ENCODE measurements around the gene ADARB2.

ADARB2 gene

GRCh38 chr10:1142596-1142995 is 594.7 kb downstream of the ADARB2 start:
- no peak overlapping the region for H3K27ac ChIP-seq
- TF ChIP-seq ZFX (IDR thresholded peaks at IDR 0.05; ENCODE audit: borderline replicate concordance) = no peak
- TF ChIP-seq, protein P1, sequence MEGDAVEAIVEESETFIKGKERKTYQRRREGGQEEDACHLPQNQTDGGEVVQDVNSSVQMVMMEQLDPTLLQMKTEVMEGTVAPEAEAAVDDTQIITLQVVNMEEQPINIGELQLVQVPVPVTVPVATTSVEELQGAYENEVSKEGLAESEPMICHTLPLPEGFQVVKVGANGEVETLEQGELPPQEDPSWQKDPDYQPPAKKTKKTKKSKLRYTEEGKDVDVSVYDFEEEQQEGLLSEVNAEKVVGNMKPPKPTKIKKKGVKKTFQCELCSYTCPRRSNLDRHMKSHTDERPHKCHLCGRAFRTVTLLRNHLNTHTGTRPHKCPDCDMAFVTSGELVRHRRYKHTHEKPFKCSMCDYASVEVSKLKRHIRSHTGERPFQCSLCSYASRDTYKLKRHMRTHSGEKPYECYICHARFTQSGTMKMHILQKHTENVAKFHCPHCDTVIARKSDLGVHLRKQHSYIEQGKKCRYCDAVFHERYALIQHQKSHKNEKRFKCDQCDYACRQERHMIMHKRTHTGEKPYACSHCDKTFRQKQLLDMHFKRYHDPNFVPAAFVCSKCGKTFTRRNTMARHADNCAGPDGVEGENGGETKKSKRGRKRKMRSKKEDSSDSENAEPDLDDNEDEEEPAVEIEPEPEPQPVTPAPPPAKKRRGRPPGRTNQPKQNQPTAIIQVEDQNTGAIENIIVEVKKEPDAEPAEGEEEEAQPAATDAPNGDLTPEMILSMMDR (IDR thresholded peaks at IDR 0.05) = peak; percentile 15; the same call in 1 of the 2 replicates

DNA sequence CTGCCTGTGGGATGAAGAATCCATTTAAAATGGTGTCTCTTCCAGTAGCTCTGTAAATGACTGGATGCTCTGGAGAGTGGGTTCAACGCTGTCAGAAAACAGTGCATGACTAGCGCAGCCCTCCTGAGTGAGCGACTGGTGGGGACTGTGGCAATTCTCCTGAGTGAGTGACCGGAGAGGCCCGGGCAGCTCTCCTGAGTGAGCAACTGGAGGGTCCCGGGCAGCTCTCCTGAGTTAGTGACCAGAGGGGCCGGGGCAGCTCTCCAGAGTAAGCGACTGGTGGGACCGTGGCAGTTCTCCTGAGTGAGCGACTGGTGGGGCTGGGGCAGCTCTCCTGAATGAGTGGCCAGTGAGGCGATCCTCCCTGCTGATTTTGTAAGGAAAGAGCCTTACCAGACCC is 595.6 kb downstream of the ADARB2 start:
- TF ChIP-seq ZFX (IDR thresholded peaks at IDR 0.05; ENCODE audit: borderline replicate concordance) = no peak
- TF ChIP-seq, protein P1 (IDR thresholded peaks at IDR 0.05) = no peak
- H3K27ac ChIP-seq = no peak overlapping the region

DNA sequence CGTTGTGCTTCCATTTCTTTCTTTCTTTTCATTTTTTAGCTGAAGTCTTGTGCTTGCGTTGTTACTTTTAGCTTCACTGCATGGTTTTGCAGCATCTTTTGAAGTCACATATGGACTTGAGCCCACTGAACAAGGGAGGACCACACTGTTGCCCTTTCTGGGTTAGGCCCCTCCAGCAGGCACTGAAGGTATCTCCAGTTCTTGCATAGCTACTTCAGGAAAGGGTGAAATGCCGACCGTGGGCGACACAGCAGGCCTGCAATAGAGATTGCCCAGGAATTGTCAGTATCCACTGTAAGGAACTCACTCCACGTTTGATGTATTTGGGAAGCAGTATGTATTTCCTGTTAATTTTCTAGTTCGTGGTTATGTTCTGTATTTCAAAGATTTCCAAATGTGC is 596.1 kb downstream of the ADARB2 start:
- H3K27ac ChIP-seq = no peak overlapping the region
- no peak for TF ChIP-seq ZFX (IDR thresholded peaks at IDR 0.05; ENCODE audit: borderline replicate concordance)
- TF ChIP-seq, protein P1 (IDR thresholded peaks at IDR 0.05) = no peak

DNA sequence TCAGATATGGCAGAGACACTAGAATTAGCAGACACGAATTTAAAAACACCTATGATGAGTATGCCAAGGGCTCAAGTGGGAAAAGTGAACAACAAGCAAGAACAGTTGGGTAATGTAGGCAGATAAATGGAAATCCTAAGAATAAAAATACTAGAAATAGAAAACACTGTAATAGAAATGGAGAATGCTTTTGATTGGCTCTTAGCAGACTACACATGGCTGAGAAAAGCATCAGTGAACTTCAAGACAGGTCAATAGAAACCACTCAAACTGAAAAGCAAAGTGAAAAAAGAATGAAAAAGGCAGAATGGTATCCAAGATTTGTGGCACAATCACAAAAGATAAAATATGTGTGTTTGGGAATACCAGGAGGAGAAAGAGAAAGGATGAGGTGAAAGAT is 598.8 kb downstream of the ADARB2 start:
- no peak overlapping the region for H3K27ac ChIP-seq
- TF ChIP-seq, protein P1 (IDR thresholded peaks at IDR 0.05) = no peak
- no peak for TF ChIP-seq ZFX (IDR thresholded peaks at IDR 0.05; ENCODE audit: borderline replicate concordance)

- no peak for TF ChIP-seq ZFX (IDR thresholded peaks at IDR 0.05; ENCODE audit: borderline replicate concordance)
- TF ChIP-seq, protein P1 (IDR thresholded peaks at IDR 0.05) = no peak
- no peak overlapping the region for H3K27ac ChIP-seq
These were observed 599.7 kb downstream of the ADARB2 start for GRCh38 chr10:1137499-1138163.

DNA sequence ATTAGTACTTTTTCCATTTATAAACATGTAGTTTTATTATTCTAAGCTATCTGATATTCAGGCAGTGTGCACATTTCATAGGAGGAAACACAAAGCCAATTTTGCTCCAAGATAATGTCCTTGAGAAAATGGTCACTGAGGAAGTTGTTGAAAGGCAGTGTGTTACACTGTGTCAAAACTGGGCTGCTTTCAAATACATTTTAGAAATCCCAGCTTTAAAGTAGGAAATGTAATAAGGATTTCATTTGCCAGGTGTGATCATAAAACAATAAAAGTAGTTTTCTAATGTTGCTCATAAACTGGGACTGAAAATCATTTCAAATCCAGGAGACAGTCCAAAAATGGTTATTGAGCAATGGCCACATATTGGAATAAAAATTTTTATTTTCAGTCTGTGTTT is 601.1 kb downstream of the ADARB2 start:
- H3K27ac ChIP-seq = no peak overlapping the region
- no peak for TF ChIP-seq ZFX (IDR thresholded peaks at IDR 0.05; ENCODE audit: borderline replicate concordance)
- TF ChIP-seq, protein P1 (IDR thresholded peaks at IDR 0.05) = no peak

GRCh38 chr10:1134156-1134555 is 603.2 kb downstream of the ADARB2 start:
- TF ChIP-seq ZFX (IDR thresholded peaks at IDR 0.05; ENCODE audit: borderline replicate concordance) = no peak
- TF ChIP-seq, protein P1 (IDR thresholded peaks at IDR 0.05) = no peak
- no peak overlapping the region for H3K27ac ChIP-seq
